ENCODE data around the gene MARK3. TPM values are rescaled to one million over a fixed set of nuclear protein-coding genes. Genes with fewer than 3 reads are reported as not detected.
A peak's percentile ranks its signal among the peaks of the same experiment; 100 is the strongest.

Gene MARK3
- total RNA-seq, 2 experiments from 2014 or later, result 68.4 to 69.2 TPM

DNA sequence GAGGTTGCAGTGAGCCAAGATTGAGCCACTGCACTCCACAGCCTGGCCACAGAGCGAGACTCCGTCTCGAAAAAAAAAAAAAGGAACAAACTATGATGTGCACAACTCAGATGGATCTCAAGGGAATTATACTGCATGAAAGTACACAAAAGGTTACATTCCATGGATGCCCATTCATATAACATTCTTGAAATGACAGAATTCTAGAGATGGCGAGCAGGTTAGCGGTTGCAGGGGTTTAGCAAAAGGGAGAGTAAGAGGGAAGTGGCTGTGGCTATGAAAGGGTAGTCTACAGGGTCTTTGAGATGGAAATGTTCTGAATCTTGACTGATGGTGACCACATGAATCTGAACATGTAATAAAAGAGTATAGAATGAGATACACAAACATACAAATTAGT is 87.7 kb downstream of the MARK3 start:
- Mint-ChIP-seq H3K27ac (peak overlapping the region; percentile 71), H3K36me3 (ENCODE audit: low read depth) (peaks cover 29% of the 10 kb centered on the region), H3K27me3 (no peaks in the 10 kb centered on the region), H3K4me1 (ENCODE audit: low read depth) (no peaks in the 10 kb centered on the region), H3K9me3 (no peaks in the 10 kb centered on the region), H3K4me3 (no peak overlapping the region)
- CTCF ChIA-PET, result interaction anchor here (0.7 to 1.0 kb wide), 2 partner anchors 79 to 380 kb away, joined by 3 read pairs; no protein-coding TSS in a partner anchor
- DNase-seq (no peak), ATAC-seq (no peak)
- intact Hi-C loops (cut with micrococcal nuclease), result no loop called here
- TF ChIP-seq, protein P1, sequence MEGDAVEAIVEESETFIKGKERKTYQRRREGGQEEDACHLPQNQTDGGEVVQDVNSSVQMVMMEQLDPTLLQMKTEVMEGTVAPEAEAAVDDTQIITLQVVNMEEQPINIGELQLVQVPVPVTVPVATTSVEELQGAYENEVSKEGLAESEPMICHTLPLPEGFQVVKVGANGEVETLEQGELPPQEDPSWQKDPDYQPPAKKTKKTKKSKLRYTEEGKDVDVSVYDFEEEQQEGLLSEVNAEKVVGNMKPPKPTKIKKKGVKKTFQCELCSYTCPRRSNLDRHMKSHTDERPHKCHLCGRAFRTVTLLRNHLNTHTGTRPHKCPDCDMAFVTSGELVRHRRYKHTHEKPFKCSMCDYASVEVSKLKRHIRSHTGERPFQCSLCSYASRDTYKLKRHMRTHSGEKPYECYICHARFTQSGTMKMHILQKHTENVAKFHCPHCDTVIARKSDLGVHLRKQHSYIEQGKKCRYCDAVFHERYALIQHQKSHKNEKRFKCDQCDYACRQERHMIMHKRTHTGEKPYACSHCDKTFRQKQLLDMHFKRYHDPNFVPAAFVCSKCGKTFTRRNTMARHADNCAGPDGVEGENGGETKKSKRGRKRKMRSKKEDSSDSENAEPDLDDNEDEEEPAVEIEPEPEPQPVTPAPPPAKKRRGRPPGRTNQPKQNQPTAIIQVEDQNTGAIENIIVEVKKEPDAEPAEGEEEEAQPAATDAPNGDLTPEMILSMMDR (IDR thresholded peaks at IDR 0.05), result no peak
- POLR2A ChIA-PET, result interaction anchor here (1.0 kb wide), 1 partner anchor 17 kb away, joined by 3 read pairs; no protein-coding TSS in a partner anchor

DNA sequence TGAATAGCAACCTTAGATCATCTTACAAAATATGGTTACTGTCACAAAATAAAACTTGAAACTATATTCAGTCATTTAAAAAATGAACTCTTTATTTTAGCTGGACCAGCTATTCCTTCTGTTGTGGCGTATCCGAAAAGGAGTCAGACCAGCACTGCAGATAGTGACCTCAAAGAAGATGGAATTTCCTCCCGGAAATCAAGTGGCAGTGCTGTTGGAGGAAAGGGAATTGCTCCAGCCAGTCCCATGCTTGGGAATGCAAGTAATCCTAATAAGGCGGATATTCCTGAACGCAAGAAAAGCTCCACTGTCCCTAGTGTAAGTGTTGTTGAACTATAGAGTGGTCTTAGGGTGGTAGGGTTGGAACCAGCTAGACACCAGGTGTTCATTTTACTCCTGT is 89.7 kb downstream of the MARK3 start:
- Mint-ChIP-seq H3K27ac (peak overlapping the region; percentile 25), H3K4me1 (ENCODE audit: low read depth) (no peaks in the 10 kb centered on the region), H3K36me3 (ENCODE audit: low read depth) (peaks cover 35% of the 10 kb centered on the region), H3K27me3 (no peaks in the 10 kb centered on the region), H3K9me3 (no peaks in the 10 kb centered on the region), H3K4me3 (no peak overlapping the region)
- intact Hi-C loops (cut with micrococcal nuclease), result no loop called here
- TF ChIP-seq, protein P1 (IDR thresholded peaks at IDR 0.05), result no peak
- no peak for ATAC-seq
- DNase-seq, result no peak
- CTCF ChIA-PET, result no interaction called here
- POLR2A ChIA-PET, result interaction anchor here (0.6 kb wide), 1 partner anchor 572 kb away, joined by 4 read pairs; no protein-coding TSS in a partner anchor

DNA sequence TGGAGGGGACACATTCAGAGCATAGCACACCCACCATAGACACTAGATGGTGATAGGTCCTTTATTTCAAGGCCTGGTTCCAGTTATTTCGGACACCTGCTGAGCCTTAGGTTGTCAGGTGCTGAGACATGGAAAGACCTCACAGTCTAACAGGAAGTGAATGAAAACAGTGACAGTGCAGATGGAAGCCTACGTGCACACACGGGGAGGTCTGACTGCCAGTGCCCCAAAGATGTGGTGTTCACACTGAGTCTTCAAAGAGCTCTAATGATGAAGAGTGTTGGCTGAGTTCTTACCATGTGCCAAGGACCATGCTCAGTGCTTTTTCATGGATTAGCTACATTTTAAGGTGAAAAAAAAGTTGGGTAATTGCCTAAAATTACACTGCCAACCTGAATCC is 90.8 kb downstream of the MARK3 start:
- H3K4me1 Mint-ChIP-seq (ENCODE audit: low read depth), result peaks cover 10% of the 10 kb centered on the region
- peaks cover 36% of the 10 kb centered on the region for H3K36me3 Mint-ChIP-seq (ENCODE audit: low read depth)
- intact Hi-C loops (cut with micrococcal nuclease), result no loop called here
- no peaks in the 10 kb centered on the region for H3K9me3 Mint-ChIP-seq
- CTCF ChIA-PET, result interaction anchor here (0.8 to 2.2 kb wide), 2 partner anchors 16 to 24 kb away, joined by 3 to 7 read pairs; no protein-coding TSS in a partner anchor
- no peak overlapping the region for H3K4me3 Mint-ChIP-seq
- ATAC-seq (peak; percentile 40), DNase-seq (peak; percentile 13)
- no peaks in the 10 kb centered on the region for H3K27me3 Mint-ChIP-seq
- POLR2A ChIA-PET, result no interaction called here
- TF ChIP-seq, protein P1 (IDR thresholded peaks at IDR 0.05), result no peak
- H3K27ac Mint-ChIP-seq, result no peak overlapping the region

DNA sequence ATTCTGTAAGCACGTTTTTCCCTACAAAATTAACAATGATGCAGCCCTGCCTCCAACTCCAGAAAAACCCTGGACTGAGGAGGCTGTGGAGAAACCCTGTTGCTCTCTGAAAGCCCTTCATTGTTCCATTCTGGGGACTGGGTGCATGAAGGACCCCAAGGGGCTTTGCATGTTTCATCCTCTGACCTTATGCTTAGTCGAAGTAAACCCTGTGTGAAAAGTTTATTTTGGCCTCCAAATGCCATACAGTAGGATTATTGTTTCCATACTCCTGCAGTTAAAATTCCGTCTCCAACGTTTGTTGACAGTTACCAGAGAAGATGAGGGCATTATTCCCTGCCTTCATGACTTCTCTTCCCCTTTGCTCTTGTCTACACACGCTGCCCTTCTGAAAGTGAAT is 91.4 kb downstream of the MARK3 start:
- POLR2A ChIA-PET, result no interaction called here
- TF ChIP-seq, protein P1 (IDR thresholded peaks at IDR 0.05), result no peak
- Mint-ChIP-seq H3K27ac (no peak overlapping the region), H3K4me1 (ENCODE audit: low read depth) (peaks cover 11% of the 10 kb centered on the region), H3K36me3 (ENCODE audit: low read depth) (peaks cover 37% of the 10 kb centered on the region), H3K9me3 (no peaks in the 10 kb centered on the region), H3K27me3 (no peaks in the 10 kb centered on the region), H3K4me3 (no peak overlapping the region)
- CTCF ChIA-PET, result interaction anchor here (0.8 to 2.2 kb wide), 2 partner anchors 17 to 23 kb away, joined by 3 to 7 read pairs; no protein-coding TSS in a partner anchor
- intact Hi-C loops (cut with micrococcal nuclease), result no loop called here
- DNase-seq, result no peak
- ATAC-seq, result no peak

DNA sequence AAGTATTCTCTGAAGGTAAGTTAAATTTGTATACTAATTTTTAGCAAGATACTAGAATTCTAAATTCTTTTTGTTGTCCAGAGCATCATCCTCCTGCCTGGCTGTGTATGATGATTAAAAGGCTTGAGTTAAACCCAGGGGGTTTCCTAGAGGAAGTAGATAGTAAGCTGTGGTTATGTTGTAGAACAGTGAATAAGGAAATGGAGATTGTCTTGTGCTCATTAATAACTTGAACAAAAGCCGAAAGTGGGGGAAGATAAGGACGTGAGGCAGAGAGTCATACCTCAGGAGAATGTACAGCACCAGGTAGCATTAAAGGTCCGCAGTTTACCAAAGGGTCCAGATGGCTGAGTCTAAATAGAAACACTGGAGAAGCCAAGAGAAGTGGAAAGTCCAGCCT is 95.4 kb downstream of the MARK3 start:
- H3K27me3 Mint-ChIP-seq, result no peaks in the 10 kb centered on the region
- no peaks in the 10 kb centered on the region for H3K9me3 Mint-ChIP-seq
- intact Hi-C loops (cut with micrococcal nuclease), result no loop called here
- H3K27ac Mint-ChIP-seq, result peak overlapping the region; percentile 65
- H3K36me3 Mint-ChIP-seq (ENCODE audit: low read depth), result peaks cover 43% of the 10 kb centered on the region
- POLR2A ChIA-PET, result no interaction called here
- peak; percentile 82 for ATAC-seq
- CTCF ChIA-PET, result no interaction called here
- no peak for DNase-seq
- H3K4me1 Mint-ChIP-seq (ENCODE audit: low read depth), result peaks cover 11% of the 10 kb centered on the region
- TF ChIP-seq, protein P1 (IDR thresholded peaks at IDR 0.05), result no peak
- H3K4me3 Mint-ChIP-seq, result no peak overlapping the region
